ENCODE measurements around the gene PPM1A.

PPM1A gene

GRCh38 chr14:60248697-60249318 lies at the start of gene PPM1A:
PPM1A (plus strand) TSS chr14:60249221; CDS start chr14:60282704, 33,483 bp downstream.
- peak; percentile 89 for DNase-seq (ENCODE audit: low read depth)

GRCh38 chr14:60199321-60199720 lies 49.7 kb upstream of the PPM1A start:
- no peak for DNase-seq (ENCODE audit: low read depth)

GRCh38 chr14:60204104-60204842 lies 44.7 kb upstream of the PPM1A start:
- DNase-seq (ENCODE audit: low read depth), result no peak

GRCh38 chr14:60204843-60205774 lies 43.9 kb upstream of the PPM1A start:
- no peak for DNase-seq (ENCODE audit: low read depth)

- DNase-seq (ENCODE audit: low read depth), result no peak
Observed at GRCh38 chr14:60206249-60206670, 42.8 kb upstream of the PPM1A start.

- no peak for DNase-seq (ENCODE audit: low read depth)
Observed at GRCh38 chr14:60206837-60207533, 42.0 kb upstream of the PPM1A start.

- no peak for DNase-seq (ENCODE audit: low read depth)
Observed at GRCh38 chr14:60210703-60211102, 38.3 kb upstream of the PPM1A start.

GRCh38 chr14:60211153-60211552 lies 37.9 kb upstream of the PPM1A start:
- no peak for DNase-seq (ENCODE audit: low read depth)

GRCh38 chr14:60212503-60213371 lies 36.3 kb upstream of the PPM1A start:
- no peak for DNase-seq (ENCODE audit: low read depth)

- no peak for DNase-seq (ENCODE audit: low read depth)
Observed at GRCh38 chr14:60214003-60214402, 35.0 kb upstream of the PPM1A start.

- no peak for DNase-seq (ENCODE audit: low read depth)
Observed at GRCh38 chr14:60214415-60215126, 34.5 kb upstream of the PPM1A start.

- DNase-seq (ENCODE audit: low read depth), result no peak
Observed at GRCh38 chr14:60215127-60215444, 33.9 kb upstream of the PPM1A start.

GRCh38 chr14:60215520-60216420 lies 33.3 kb upstream of the PPM1A start:
- no peak for DNase-seq (ENCODE audit: low read depth)

GRCh38 chr14:60217713-60218112 lies 31.3 kb upstream of the PPM1A start:
- DNase-seq (ENCODE audit: low read depth), result no peak

- no peak for DNase-seq (ENCODE audit: low read depth)
Observed at GRCh38 chr14:60220084-60220483, 28.9 kb upstream of the PPM1A start.

GRCh38 chr14:60220917-60221316 lies 28.1 kb upstream of the PPM1A start:
- DNase-seq (ENCODE audit: low read depth), result no peak

- no peak for DNase-seq (ENCODE audit: low read depth)
Observed at GRCh38 chr14:60221457-60221856, 27.6 kb upstream of the PPM1A start.

- DNase-seq (ENCODE audit: low read depth), result no peak
Observed at GRCh38 chr14:60222820-60223219, 26.2 kb upstream of the PPM1A start.

GRCh38 chr14:60225265-60225664 lies 23.8 kb upstream of the PPM1A start:
- DNase-seq (ENCODE audit: low read depth), result no peak

Data from stimulated activated CD8-positive, alpha-beta memory T cell treated with anti-CD3 and anti-CD28 coated beads, Interleukin-7, amount 100 ng/mL, for 24 hours (primary cell).